ENCODE results near the gene SIK1.

DNA sequence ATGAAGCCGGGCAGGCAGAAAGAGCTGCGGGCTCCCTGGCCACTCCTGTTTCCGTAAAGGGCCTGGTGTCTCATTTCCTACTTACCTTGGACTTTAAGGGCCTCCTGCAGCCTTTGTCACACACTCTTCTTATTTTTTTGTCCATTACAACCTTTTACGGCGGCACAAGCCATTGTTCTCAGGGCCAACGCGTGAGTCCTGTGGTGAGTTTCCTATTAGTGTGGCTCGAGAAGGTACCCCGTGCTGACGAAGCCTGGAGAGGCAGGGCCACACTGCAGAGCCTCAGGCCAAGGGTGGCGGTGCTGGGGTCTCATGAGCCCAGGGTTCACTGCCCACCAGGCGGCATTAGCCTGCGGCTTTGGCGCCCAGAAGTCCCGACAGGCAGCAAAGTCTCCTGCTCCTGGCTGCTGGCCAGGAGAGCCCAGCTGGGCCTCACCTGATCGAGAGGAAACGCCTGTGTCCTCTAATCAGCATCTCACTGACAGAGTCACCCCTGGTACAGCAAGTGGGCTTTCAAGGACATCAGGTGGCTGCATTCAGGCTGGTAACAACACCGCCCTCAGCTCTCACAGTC lies 62.0 kb downstream of the SIK1 start:
- no peak for TF ChIP-seq CTCF (IDR thresholded peaks at IDR 0.05; ENCODE audit: insufficient read depth, low read length)
- no peak for TF ChIP-seq POLR2AphosphoS5 (IDR thresholded peaks at IDR 0.05; ENCODE audit: low read depth)
- TF ChIP-seq REST (IDR thresholded peaks at IDR 0.05; ENCODE audit: insufficient replicate concordance, low read depth) = no peak
